ENCODE results near the gene BTBD16.

Gene BTBD16

DNA sequence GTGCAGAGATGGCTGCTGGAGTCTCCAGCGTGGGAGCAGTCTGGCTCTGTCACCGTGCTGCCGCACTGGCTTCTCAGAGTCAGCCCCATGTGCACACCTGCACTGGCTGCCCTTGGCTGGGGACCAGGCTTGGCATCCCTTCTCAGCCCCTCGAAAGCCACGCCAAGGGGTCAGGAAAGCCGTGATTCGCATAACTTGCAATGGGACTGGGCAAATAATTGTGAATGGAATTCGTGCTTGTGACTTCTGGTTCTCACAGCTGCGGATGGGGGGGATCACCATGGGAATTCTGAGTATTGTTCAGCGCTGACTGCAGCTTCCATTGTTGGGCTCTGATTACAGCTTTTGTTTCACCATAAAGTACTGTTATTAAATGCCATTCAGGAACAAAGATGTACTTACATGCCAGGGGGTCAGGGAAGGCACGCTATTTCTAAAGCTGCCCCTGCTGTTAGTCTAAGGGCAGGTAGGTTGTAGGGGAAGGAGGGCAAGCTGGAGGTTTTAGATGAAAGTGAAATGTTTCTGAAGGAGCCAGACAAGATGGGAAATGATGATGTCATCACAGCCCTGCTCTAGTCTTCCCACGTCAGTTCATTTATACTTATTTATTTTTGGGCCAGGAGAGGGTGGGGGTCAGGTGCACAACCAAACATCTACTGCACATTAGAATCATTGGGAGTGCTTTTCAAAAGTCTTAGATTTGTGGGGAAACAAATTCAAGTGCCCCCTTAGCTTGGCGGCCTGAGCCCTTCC, 97.6 kb downstream of the BTBD16 start:
- no peak for TF ChIP-seq CTCF (IDR thresholded peaks at IDR 0.05; ENCODE audit: insufficient read depth, low read length, missing control alignments)
- CTCF ChIA-PET: interaction anchor here (0.8 to 2.1 kb wide), 3 partner anchors 11 to 89 kb away, joined by 3 to 4 read pairs (median 3); no protein-coding TSS in a partner anchor
- POLR2A ChIA-PET: no interaction called here
- DNase-seq (ENCODE audit: low read depth, low spot score): no peak
- H3K4me3 ChIP-seq (ENCODE audit: low read depth, low read length): no peak overlapping the region

DNA sequence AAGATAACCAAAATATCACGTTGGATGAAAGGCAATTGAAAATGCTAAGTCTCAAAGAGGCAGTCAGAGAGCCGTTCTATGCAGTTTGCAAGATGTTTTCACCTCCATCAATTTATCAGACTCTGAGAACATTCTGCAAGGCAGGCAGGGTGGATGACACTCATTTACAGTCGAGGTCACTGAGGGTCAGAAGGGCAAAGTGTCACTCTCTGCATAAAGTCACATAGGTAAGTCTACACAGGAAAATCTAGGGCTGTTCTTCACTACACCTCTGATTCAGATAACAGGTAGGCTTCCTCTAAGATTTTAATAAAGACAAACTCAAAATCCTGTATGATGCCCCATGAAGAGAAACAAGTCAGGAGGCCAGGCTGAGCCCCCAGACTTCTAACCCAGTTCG, 102.0 kb downstream of the BTBD16 start:
- H3K4me3 ChIP-seq (ENCODE audit: low read depth, low read length): no peak overlapping the region
- TF ChIP-seq CTCF (IDR thresholded peaks at IDR 0.05; ENCODE audit: insufficient read depth, low read length, missing control alignments): no peak
- CTCF ChIA-PET: interaction anchor here (1.1 to 3.0 kb wide), 5 partner anchors 13 to 193 kb away, joined by 3 to 16 read pairs (median 4); no protein-coding TSS in a partner anchor
- POLR2A ChIA-PET: interaction anchor here (1.3 kb wide), 1 partner anchor 28 kb away, joined by 5 read pairs; no protein-coding TSS in a partner anchor
- DNase-seq (ENCODE audit: low read depth, low spot score): no peak

DNA sequence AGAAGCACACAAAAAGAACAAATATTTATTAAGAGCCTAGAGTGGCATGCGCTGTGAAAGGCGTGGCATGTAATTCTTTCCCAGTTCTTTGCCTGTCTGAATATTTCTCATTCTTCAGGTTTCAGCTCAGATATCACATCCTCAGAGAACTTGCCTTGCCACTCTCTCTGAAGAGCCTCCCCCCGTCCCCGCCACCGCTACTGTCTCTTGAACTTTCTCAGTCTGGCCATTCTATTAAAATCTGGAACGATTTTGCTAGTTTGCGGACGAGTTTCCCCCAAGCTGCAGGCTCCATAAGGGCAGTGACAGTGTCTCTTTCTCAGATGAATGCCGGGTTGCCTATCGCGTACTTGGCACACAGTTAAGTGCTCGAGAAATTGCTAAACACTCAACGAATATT, 102.6 kb downstream of the BTBD16 start:
- peak overlapping the region; percentile 70 for H3K4me3 ChIP-seq (ENCODE audit: low read depth, low read length)
- no peak for TF ChIP-seq CTCF (IDR thresholded peaks at IDR 0.05; ENCODE audit: insufficient read depth, low read length, missing control alignments)
- CTCF ChIA-PET: interaction anchor here (1.2 to 3.0 kb wide), 6 partner anchors 11 to 192 kb away, joined by 3 to 16 read pairs (median 6); no protein-coding TSS in a partner anchor
- no peak for DNase-seq (ENCODE audit: low read depth, low spot score)
- POLR2A ChIA-PET: interaction anchor here (0.6 to 1.3 kb wide), 5 partner anchors 9 to 95 kb away, joined by 3 to 5 read pairs (median 4); no protein-coding TSS in a partner anchor

DNA sequence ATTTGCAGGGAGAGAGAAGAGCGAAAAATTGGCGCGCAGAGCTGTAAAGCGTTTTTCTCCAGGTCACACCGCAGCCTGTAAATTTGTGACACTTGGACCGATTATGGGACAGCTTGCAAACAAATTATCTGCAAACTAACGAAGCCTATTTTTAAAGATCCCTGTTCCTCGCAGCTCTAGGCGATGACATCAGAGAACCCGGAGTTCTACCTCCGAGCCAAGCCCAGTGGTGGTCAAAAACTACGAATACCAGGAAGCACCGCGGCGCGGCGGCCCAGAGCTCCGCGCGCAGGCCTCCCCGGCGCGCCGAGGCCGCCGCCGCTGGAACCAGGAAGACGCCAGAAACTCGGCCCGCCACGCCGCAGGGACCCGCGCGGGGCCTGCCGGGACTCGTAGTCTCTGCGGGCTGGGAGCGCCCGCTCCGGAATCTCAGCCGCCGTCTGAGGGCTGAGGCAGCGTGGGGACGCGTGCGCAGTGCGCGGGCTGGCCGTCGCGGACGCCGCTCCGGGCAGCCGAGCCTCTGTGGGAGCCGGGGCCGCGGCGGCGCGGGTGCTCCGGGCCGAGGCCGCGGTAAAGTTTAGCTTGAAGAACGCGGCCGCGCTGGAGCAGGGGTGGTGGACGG, 103.3 kb downstream of the BTBD16 start, which contains the start of gene PLEKHA1:
PLEKHA1 (plus strand) TSS at position 472 of the 622 bp plus-strand sequence. CDS start 18,493 bp downstream, outside the sequence.
- ChIA-PET POLR2A (interaction anchor here (0.6 to 1.3 kb wide), 7 partner anchors 10 to 94 kb away, joined by 3 to 5 read pairs (median 3); no protein-coding TSS in a partner anchor), CTCF (interaction anchor here (1.2 to 3.0 kb wide), 6 partner anchors 12 to 192 kb away, joined by 3 to 16 read pairs (median 6); no protein-coding TSS in a partner anchor)
- TF ChIP-seq CTCF (IDR thresholded peaks at IDR 0.05; ENCODE audit: insufficient read depth, low read length, missing control alignments): no peak
- peak within 1 kb of the TSS; percentile 78 for H3K4me3 ChIP-seq (ENCODE audit: low read depth, low read length)
- peak; percentile 47 for DNase-seq (ENCODE audit: low read depth, low spot score)

GRCh38 chr10:122374859-122375678, 104.0 kb downstream of the BTBD16 start:
- H3K4me3 ChIP-seq (ENCODE audit: low read depth, low read length): peak overlapping the region; percentile 78
- DNase-seq (ENCODE audit: low read depth, low spot score): no peak
- no peak for TF ChIP-seq CTCF (IDR thresholded peaks at IDR 0.05; ENCODE audit: insufficient read depth, low read length, missing control alignments)
- CTCF ChIA-PET: interaction anchor here (1.0 to 3.0 kb wide), 8 partner anchors 12 to 191 kb away, joined by 3 to 16 read pairs (median 4); no protein-coding TSS in a partner anchor
- POLR2A ChIA-PET: interaction anchor here (0.9 to 1.2 kb wide), 2 partner anchors 16 to 94 kb away, joined by 3 read pairs; no protein-coding TSS in a partner anchor
